Activated CD8-positive, alpha-beta memory T cell treated with anti-CD3 and anti-CD28 coated beads, Interleukin-2, amount 50 U/mL, for 4 hours (primary cell): ENCODE measurements around the gene CASP3.
"Not testable (repeated sequence)": the region's sequence is repeated elsewhere in the genome, so short reads cannot be mapped to it uniquely, and the experiment has no call there.

Source experiments
- DNase-seq: peaks from one replicate; pipeline ENCODE4 v3.0.0-alpha.2; 2020

The CASP3 gene

DNA sequence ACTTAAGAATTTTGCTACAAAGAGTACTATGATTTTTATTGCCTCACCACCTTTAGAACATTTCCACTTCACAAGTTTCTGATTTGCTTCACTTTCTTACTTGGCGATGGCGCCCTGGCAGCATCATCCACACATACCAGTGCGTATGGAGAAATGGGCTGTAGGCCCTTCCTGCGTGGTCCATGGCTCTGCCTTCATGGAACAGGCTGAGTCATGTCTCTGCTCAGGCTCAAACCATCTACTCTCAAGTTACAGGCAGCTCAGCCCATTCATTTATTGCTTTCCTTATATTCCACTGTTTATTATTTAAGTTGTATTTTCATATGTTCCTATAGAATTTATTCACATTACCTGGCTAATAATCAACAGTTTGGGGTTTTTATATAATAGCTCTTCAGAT is 21.1 kb downstream of the CASP3 start:
- DNase-seq: no peak

- not testable (repeated sequence) for DNase-seq
Measured at GRCh38 chr4:184625783-184626596, 23.3 kb downstream of the CASP3 start.

DNA sequence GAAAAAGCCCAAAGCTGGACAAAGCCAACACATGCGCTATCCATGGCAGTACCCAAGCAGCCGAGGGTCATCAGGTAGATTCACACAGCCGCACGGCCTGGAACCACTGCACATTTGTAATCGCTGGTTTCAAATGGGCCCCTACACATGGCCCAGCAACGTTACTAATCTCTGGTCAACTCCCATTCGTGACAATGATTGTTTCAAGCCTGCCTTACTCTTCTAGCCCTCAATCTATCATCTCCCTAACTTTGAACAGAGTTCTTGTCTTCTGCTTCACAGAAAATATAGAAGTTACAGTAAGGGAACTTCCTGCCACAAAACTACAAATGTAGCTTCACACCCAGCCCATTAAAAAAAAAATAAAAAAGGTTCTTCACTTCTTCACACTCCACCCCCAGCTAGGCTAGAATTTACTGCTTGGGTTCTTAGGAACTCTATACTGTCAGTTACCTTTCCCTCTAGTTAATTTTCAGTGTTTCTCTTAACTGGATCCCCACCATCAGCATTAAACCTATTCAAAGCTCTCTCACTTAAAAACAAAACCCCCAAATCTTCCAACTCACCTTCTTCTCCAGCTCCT is 24.2 kb downstream of the CASP3 start:
- no peak for DNase-seq

- DNase-seq: not testable (repeated sequence)
Measured at GRCh38 chr4:184624504-184624903, 24.7 kb downstream of the CASP3 start.

- DNase-seq: no peak
Measured at GRCh38 chr4:184621518-184621917, 27.7 kb downstream of the CASP3 start.

GRCh38 chr4:184620212-184620867 is 28.9 kb downstream of the CASP3 start:
- no peak for DNase-seq

GRCh38 chr4:184617600-184618196 is 31.5 kb downstream of the CASP3 start:
- DNase-seq: no peak

DNA sequence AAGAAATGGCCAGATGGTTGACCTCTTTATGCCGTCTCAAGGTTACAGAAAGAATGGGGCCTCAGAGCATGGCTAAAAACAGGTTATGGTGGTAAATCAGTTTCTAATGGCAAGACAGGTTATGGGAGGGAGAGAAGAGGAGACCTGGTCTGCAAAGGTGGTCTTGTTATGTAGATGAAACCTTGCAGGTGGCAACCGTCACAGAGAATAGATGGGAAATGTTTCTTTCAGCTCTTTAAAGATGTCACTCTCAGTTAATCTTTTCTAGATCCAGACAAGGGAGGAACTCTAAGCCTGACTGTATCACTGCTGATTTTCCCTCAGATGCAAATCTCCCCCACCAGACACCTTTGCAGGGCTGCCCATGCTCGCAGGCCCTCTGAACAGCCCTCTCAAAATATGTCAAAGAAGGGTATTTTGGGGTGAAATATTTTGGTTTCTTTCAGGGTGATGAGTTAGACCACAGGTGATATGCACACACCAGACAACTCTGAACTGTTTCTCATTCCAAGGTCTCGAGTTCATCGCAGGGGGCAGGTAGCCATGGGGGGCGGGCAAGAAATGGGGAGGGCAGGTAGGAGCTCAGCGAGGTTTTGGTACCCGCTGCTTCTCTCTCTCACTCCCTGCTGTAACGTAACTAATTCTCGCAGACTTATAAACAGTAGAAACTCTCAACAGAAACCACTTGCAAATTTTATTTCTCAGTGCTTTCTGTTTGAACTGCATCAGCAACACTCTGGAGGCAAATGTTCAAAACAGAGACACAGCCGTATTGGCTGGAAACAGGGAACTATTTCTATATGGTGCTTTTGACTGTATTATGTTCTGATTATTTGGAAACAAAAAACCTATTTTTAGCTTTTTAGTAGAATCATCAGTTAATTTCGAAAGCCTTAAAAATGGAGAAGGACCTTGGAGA is 32.4 kb downstream of the CASP3 start:
- DNase-seq: no peak

DNA sequence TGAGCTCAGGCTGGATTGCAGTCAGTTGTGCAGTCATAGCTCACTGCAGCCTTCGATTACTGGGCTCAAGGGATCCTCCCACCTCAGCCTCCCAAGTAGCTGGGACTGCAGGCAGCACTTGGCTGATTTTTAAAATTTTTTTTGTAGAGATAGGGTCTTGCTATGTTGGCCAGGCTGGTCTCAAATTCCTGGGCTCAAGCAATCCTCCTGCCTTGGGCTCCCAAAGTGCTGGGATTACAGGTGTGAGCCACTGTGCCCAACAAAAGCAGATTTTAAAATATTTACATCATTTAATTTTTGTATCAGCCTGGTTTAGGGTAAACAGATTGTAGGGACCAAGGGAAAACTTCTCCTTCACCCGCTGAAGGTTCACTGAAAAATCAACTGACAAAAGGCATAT is 33.1 kb downstream of the CASP3 start:
- not testable (repeated sequence) for DNase-seq

GRCh38 chr4:184614509-184614908 is 34.7 kb downstream of the CASP3 start:
- no peak for DNase-seq

- no peak for DNase-seq
Measured at GRCh38 chr4:184613405-184613804, 35.8 kb downstream of the CASP3 start.

DNA sequence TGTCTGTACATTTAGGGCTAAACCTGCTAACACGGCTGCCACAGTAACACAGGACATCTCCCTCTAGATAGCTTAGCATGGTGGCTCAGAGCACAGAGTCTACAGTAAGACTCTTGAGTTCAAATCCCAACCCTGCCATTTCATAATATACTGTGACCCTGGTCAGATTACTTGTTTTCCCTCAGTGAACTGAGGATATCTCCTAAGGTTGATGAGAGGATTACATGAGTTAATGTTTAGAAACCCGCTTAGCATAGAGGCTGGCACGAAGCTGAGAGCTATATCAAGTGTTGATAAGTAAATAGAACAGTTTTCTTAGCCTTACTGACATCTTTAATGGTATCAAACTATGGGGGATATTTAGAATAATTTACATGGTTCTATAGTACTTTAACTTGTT is 37.2 kb downstream of the CASP3 start:
- no peak for DNase-seq

GRCh38 chr4:184607429-184607828 is 41.8 kb downstream of the CASP3 start:
- not testable (repeated sequence) for DNase-seq

- DNase-seq: not testable (repeated sequence)
Measured at GRCh38 chr4:184602857-184603256, 46.4 kb downstream of the CASP3 start.

- DNase-seq: not testable (repeated sequence)
Measured at GRCh38 chr4:184600982-184601381, 48.3 kb downstream of the CASP3 start.

DNA sequence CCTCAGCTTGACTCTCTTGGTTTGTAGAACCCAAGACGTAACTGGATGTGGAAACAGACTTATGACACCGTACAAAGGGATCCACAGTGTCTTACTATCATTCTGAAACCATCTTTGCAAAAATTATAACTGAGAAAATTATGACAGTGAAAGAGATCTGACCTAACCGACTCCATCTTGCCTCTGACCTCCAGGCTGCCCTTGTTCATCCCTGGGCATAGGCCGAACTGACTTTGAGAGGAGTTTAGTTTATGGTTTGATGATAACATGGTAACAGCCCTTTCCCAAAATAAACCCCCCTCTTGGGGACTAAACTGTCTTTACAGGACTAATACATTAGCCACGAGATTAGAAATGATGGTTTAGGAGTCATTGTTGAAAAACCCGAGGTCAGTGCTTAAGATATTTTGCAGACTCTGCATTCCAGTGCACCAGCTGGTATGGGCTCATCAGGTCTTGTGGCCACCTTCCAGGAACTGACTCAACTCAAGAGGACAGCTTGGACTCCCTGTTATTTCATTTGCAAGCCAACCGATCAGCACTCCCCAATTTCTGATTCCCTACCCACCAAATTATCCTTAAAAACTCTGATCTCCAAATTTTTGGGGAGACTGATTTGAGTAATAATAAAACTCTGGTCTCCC is 49.6 kb downstream of the CASP3 start:
- DNase-seq: no peak

DNA sequence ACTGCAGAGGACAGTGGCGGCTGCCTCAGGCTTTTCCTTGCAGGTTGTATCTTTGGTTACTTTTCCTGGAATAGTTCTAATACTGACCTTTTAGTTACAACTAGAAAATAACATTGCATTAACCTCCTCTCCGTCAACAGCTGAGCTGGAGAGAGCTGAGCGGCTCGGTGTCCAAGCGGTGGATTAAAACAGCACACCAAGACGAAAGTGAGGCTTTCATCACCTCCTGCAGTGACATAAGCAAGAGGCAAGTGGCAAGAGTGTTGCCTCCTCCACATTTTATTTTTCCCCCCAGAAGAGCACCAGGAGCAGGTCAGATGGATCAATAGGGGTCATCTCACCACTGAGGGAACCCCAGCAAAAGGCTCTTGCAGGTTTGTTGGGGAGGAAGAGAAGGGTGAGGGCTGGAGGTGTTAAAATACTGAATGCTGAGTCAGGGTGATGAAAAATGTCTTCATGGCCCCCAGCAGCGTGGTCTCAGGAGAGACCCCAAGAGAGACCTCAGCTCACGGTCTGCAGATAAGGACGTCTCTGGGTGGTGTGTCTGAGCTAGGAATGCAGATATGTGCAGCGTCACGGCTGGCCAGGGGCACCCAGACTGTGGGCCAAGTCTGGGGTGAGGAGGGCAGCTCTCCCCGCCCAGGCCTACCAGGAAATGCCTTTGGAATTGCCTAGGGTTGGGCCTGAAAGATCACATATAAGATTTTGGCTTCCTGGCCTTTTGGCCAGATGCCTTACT is 50.3 kb downstream of the CASP3 start:
- no peak for DNase-seq

DNA sequence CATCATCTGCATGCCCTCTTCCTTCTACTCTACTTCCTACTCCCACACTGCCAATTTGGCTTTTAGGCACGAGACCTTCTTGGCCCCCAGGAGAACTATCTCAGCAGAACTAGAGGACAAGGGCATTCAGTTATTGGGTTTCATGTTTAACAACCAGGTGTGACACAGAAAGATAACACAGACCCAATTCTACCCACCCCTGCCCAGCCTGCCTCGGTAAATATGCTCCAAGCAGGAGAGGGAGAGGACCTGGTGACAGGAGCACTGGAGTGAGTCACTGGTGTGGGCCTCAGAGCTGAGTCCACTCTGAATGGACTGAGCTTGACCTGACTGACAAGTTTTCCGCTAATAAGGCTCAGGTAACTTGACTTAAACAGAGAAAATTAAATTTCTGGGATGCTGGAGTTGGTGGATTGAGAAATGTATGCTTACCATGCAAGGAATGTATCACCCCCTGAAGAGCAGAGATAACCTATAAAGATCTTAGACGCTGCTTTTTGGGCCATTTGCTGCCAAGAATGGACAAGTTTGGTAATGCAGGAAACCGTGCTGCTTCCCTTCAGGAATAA is 52.5 kb downstream of the CASP3 start:
- DNase-seq: no peak

- no peak for DNase-seq
Measured at GRCh38 chr4:184596044-184596616, 53.1 kb downstream of the CASP3 start.

DNA sequence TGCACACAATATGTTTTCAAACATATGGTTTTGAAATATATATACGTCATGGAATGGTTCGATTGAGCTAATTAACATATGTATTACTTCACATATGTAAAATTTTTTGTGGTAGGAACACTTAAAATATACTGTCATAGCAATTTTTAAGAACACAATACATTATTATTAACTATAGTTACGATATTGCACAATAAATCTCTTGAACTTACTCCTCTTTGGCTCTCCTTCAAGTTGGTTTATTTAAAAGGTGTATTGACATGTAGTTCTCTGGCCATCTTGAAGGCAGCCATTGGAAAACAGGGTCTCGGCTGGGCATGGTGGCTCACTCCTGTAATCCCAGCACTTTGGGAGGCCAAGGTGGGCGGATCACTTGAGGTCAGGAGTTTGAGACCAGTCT is 53.8 kb downstream of the CASP3 start:
- no peak for DNase-seq

DNA sequence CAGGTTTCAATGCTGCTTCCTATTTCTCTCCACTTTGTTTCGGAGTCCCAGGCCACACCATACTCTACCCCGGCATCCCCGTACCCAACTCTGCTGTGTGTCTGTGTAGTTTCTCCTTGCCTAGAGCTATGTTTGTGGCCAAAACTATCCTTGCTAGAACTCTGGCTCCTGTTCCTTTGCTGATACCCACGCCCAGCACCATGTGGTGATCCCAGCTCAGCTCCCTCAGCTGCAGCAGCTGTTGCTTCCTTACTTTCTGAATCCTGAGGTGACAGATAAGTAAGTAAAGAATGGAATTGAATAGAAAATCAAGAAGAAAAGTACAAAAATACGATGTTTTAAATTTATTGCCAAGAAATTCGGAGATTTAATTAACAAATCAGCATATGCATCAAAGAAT is 55.8 kb downstream of the CASP3 start:
- DNase-seq: no peak
